Measurements from ENCODE around the gene NTM.

DNA sequence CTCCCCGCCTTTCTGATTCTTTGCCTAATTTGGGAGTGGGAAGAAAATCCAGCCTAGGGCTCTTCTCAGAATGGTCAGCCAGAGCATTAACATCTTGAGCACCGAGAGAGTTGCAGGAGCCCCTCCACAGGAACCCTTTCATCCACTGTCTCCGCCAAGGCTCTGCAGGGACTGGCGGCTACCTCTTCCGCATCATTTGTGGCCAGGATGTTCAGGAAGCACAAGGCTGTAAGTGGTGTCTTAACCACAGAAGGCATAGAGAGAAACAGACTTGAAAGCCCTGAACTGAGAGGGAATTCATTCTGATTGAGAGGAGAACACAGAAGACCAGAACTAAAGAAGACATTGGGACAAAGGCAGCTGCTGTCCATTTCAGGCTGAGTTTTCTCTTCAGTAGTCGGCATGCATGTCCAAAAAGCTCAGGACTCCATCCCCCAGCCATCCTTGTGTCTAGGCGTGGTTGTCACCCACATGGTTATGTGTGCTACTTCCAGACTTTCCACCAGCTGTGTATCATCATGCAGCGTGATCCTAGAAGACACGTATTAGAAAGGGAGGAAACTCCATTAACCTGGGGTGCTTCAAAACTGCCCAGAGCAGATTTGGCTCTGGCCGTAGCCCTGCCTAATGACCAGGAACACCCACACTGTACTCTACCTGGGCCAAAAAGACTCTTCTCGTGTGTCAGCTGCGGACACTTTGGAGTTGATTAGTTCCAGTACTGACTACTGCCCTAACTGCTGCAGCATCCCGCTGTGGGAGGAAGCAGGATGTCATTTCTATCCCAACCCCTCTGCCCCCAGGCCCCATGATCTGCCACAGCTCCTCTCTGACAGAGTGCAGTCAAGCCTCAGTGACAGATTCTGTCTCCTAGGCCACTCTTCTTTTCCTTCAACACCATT is 725.1 kb downstream of the NTM start:
- TF ChIP-seq POLR2AphosphoS5 (IDR thresholded peaks at IDR 0.05; ENCODE audit: low read depth, low read length) (no peak), TAF1 (IDR thresholded peaks at IDR 0.05; ENCODE audit: low read depth, low read length) (no peak), SPI1 (IDR thresholded peaks at IDR 0.05; ENCODE audit: low read depth, low read length) (no peak)

Data from GM12891 (cell line).